ENCODE measurements around the gene MAGI3. TPM values are rescaled to one million over a fixed set of nuclear protein-coding genes. Genes with fewer than 3 reads are reported as not detected.

The MAGI3 gene
- polyA plus RNA-seq, 3 donors from 2014 or later, result 0.15 TPM; not detected in 2

- H3K9me3 Mint-ChIP-seq, result peaks cover 0 to 14% (median under 1%) of the 10 kb centered on the region in 6 donors
- H3K27ac Mint-ChIP-seq, result no peak overlapping the region
- peaks cover 0 to 3% (median 3%) of the 10 kb centered on the region in 3 donors for H3K27me3 Mint-ChIP-seq (ENCODE audit: low read depth in 3 of 3)
Measured at GRCh38 chr1:113605146-113605545, 214.8 kb downstream of the MAGI3 start.

GRCh38 chr1:113608399-113608798 lies 218.1 kb downstream of the MAGI3 start:
- peaks cover 0 to 7% (median 0%) of the 10 kb centered on the region in 6 donors for H3K9me3 Mint-ChIP-seq

More at GRCh38 chr1:113605146-113605545, 214.8 kb downstream of the MAGI3 start:
- Mint-ChIP-seq H3K4me1 (no peaks in the 10 kb centered on the region), H3K36me3 (no peaks in the 10 kb centered on the region), H3K4me3 (no peak overlapping the region)
- DNase-seq, result no peak

GRCh38 chr1:113610372-113610771 lies 220.1 kb downstream of the MAGI3 start:
- no peak overlapping the region for H3K27ac Mint-ChIP-seq
- peaks cover 3 to 5% (median 4%) of the 10 kb centered on the region in 3 donors for H3K27me3 Mint-ChIP-seq (ENCODE audit: low read depth in 3 of 3)
- no peak overlapping the region for H3K4me3 Mint-ChIP-seq
- DNase-seq, result no peak
- no peaks in the 10 kb centered on the region for H3K4me1 Mint-ChIP-seq
- H3K36me3 Mint-ChIP-seq, result no peaks in the 10 kb centered on the region
- H3K9me3 Mint-ChIP-seq, result no peaks in the 10 kb centered on the region

More at GRCh38 chr1:113608399-113608798, 218.1 kb downstream of the MAGI3 start:
- no peaks in the 10 kb centered on the region for H3K36me3 Mint-ChIP-seq
- no peak overlapping the region for H3K4me3 Mint-ChIP-seq
- no peak for DNase-seq
- no peak overlapping the region for H3K27ac Mint-ChIP-seq
- H3K4me1 Mint-ChIP-seq, result no peaks in the 10 kb centered on the region
- peaks cover 3 to 4% (median 3%) of the 10 kb centered on the region in 3 donors for H3K27me3 Mint-ChIP-seq (ENCODE audit: low read depth in 3 of 3)

GRCh38 chr1:113615425-113615824 lies 225.1 kb downstream of the MAGI3 start:
- Mint-ChIP-seq H3K4me1 (no peaks in the 10 kb centered on the region), H3K36me3 (peaks cover 0 to 4% (median 0%) of the 10 kb centered on the region in 3 donors), H3K9me3 (no peaks in the 10 kb centered on the region), H3K27me3 (ENCODE audit: low read depth in 3 of 3) (peaks cover 2 to 3% (median 3%) of the 10 kb centered on the region in 3 donors), H3K27ac (no peak overlapping the region), H3K4me3 (no peak overlapping the region)
- DNase-seq, result no peak

GRCh38 chr1:113616156-113616555 lies 225.8 kb downstream of the MAGI3 start:
- H3K36me3 Mint-ChIP-seq, result peaks cover 0 to 4% (median 0%) of the 10 kb centered on the region in 3 donors
- no peaks in the 10 kb centered on the region for H3K9me3 Mint-ChIP-seq
- no peak overlapping the region for H3K4me3 Mint-ChIP-seq
- no peak overlapping the region for H3K27ac Mint-ChIP-seq
- H3K27me3 Mint-ChIP-seq (ENCODE audit: low read depth in 3 of 3), result peaks cover 2 to 3% (median 3%) of the 10 kb centered on the region in 3 donors
- DNase-seq, result no peak
- H3K4me1 Mint-ChIP-seq, result no peaks in the 10 kb centered on the region

GRCh38 chr1:113617438-113618141 lies 227.3 kb downstream of the MAGI3 start:
- H3K9me3 Mint-ChIP-seq, result no peaks in the 10 kb centered on the region
- H3K4me3 Mint-ChIP-seq, result no peak overlapping the region
- H3K36me3 Mint-ChIP-seq, result peaks cover 0 to 4% (median 0%) of the 10 kb centered on the region in 3 donors
- no peak overlapping the region for H3K27ac Mint-ChIP-seq
- H3K27me3 Mint-ChIP-seq (ENCODE audit: low read depth in 3 of 3), result peaks cover 2 to 3% (median 2%) of the 10 kb centered on the region in 3 donors
- no peak for DNase-seq
- no peaks in the 10 kb centered on the region for H3K4me1 Mint-ChIP-seq

GRCh38 chr1:113628997-113629396 lies 238.7 kb downstream of the MAGI3 start:
- no peak for DNase-seq
- Mint-ChIP-seq H3K4me1 (no peaks in the 10 kb centered on the region), H3K27me3 (ENCODE audit: low read depth in 3 of 3) (peaks cover 5 to 17% (median 7%) of the 10 kb centered on the region in 3 donors), H3K4me3 (no peak overlapping the region), H3K27ac (no peak overlapping the region), H3K9me3 (peaks cover 11 to 36% (median 14%) of the 10 kb centered on the region in 6 donors), H3K36me3 (peaks cover 0 to 9% (median 5%) of the 10 kb centered on the region in 3 donors)

- H3K9me3 Mint-ChIP-seq, result peaks cover 11 to 36% (median 14%) of the 10 kb centered on the region in 6 donors
- H3K36me3 Mint-ChIP-seq, result peaks cover 0 to 9% (median 5%) of the 10 kb centered on the region in 3 donors
- H3K4me3 Mint-ChIP-seq, result no peak overlapping the region
- H3K27ac Mint-ChIP-seq, result no peak overlapping the region
- peaks cover 5 to 17% (median 6%) of the 10 kb centered on the region in 3 donors for H3K27me3 Mint-ChIP-seq (ENCODE audit: low read depth in 3 of 3)
- no peak for DNase-seq
- H3K4me1 Mint-ChIP-seq, result no peaks in the 10 kb centered on the region
Measured at GRCh38 chr1:113630340-113631327, 240.3 kb downstream of the MAGI3 start.

GRCh38 chr1:113641396-113641795 lies 251.1 kb downstream of the MAGI3 start:
- H3K4me1 Mint-ChIP-seq, result peaks cover 10 to 19% of the 10 kb centered on the region in 2 donors
- peaks cover 0 to 2% (median 0%) of the 10 kb centered on the region in 6 donors for H3K9me3 Mint-ChIP-seq
- H3K36me3 Mint-ChIP-seq, result no peaks in the 10 kb centered on the region
- no peaks in the 10 kb centered on the region for H3K27me3 Mint-ChIP-seq (ENCODE audit: low read depth in 3 of 3)
- H3K4me3 Mint-ChIP-seq, result no peak overlapping the region
- no peak for DNase-seq
- H3K27ac Mint-ChIP-seq, result no peak overlapping the region

GRCh38 chr1:113647164-113647563 lies 256.8 kb downstream of the MAGI3 start:
- no peak overlapping the region for H3K4me3 Mint-ChIP-seq
- H3K27me3 Mint-ChIP-seq (ENCODE audit: low read depth in 3 of 3), result peaks cover 0 to 1% (median 0%) of the 10 kb centered on the region in 3 donors
- no peak overlapping the region for H3K27ac Mint-ChIP-seq

GRCh38 chr1:113648478-113648877 lies 258.2 kb downstream of the MAGI3 start:
- no peaks in the 10 kb centered on the region for H3K9me3 Mint-ChIP-seq
- H3K4me3 Mint-ChIP-seq, result no peak overlapping the region
- no peaks in the 10 kb centered on the region for H3K36me3 Mint-ChIP-seq
- DNase-seq, result no peak
- peaks cover 0 to 1% (median 0%) of the 10 kb centered on the region in 3 donors for H3K27me3 Mint-ChIP-seq (ENCODE audit: low read depth in 3 of 3)
- H3K27ac Mint-ChIP-seq, result no peak overlapping the region
- no peaks in the 10 kb centered on the region for H3K4me1 Mint-ChIP-seq

More at GRCh38 chr1:113647164-113647563, 256.8 kb downstream of the MAGI3 start:
- Mint-ChIP-seq H3K9me3 (no peaks in the 10 kb centered on the region), H3K4me1 (peaks cover 4 to 9% of the 10 kb centered on the region in 2 donors), H3K36me3 (no peaks in the 10 kb centered on the region)
- no peak for DNase-seq

- Mint-ChIP-seq H3K9me3 (no peaks in the 10 kb centered on the region), H3K27me3 (ENCODE audit: low read depth in 3 of 3) (peaks cover 0 to 2% (median 0%) of the 10 kb centered on the region in 3 donors), H3K4me3 (no peak overlapping the region), H3K36me3 (no peaks in the 10 kb centered on the region), H3K27ac (no peak overlapping the region), H3K4me1 (no peaks in the 10 kb centered on the region)
- no peak for DNase-seq
Measured at GRCh38 chr1:113652771-113653170, 262.5 kb downstream of the MAGI3 start.

GRCh38 chr1:113653741-113654140 lies 263.4 kb downstream of the MAGI3 start:
- no peak for DNase-seq
- H3K9me3 Mint-ChIP-seq, result no peaks in the 10 kb centered on the region
- H3K4me1 Mint-ChIP-seq, result no peaks in the 10 kb centered on the region
- no peak overlapping the region for H3K27ac Mint-ChIP-seq
- peaks cover 0 to 3% (median 0%) of the 10 kb centered on the region in 3 donors for H3K27me3 Mint-ChIP-seq (ENCODE audit: low read depth in 3 of 3)
- no peaks in the 10 kb centered on the region for H3K36me3 Mint-ChIP-seq
- no peak overlapping the region for H3K4me3 Mint-ChIP-seq

GRCh38 chr1:113654883-113655282 lies 264.6 kb downstream of the MAGI3 start:
- no peak overlapping the region for H3K27ac Mint-ChIP-seq
- H3K27me3 Mint-ChIP-seq (ENCODE audit: low read depth in 3 of 3), result peaks cover 0 to 3% (median 0%) of the 10 kb centered on the region in 3 donors
- no peaks in the 10 kb centered on the region for H3K4me1 Mint-ChIP-seq
- no peak overlapping the region for H3K4me3 Mint-ChIP-seq
- no peak for DNase-seq
- no peaks in the 10 kb centered on the region for H3K36me3 Mint-ChIP-seq
- no peaks in the 10 kb centered on the region for H3K9me3 Mint-ChIP-seq
